Measurements from ENCODE around the gene HMX1.

Gene HMX1

GRCh38 chr4:8894424-8894816 lies 22.8 kb upstream of the HMX1 start:
- H3K36me3 ChIP-seq (ENCODE audit: control insufficient read depth, insufficient read depth, low read length), result no peaks in the 10 kb centered on the region
- H3K9ac ChIP-seq (ENCODE audit: low read length), result no peak overlapping the region
- no peak overlapping the region for H3K4me3 ChIP-seq (ENCODE audit: low read length)
- H3K27me3 ChIP-seq (ENCODE audit: control insufficient read depth, insufficient read depth, low read length), result peaks cover 14% of the 10 kb centered on the region
- no peaks in the 10 kb centered on the region for H3K4me1 ChIP-seq (ENCODE audit: control insufficient read depth, insufficient read depth, low read length)
- H3K27ac ChIP-seq (ENCODE audit: low read depth, low read length), result no peak overlapping the region

- Histone ChIP-seq H3K4me1 (ENCODE audit: control insufficient read depth, insufficient read depth, low read length) (no peaks in the 10 kb centered on the region), H3K9ac (ENCODE audit: low read length) (no peak overlapping the region), H3K27me3 (ENCODE audit: control insufficient read depth, insufficient read depth, low read length) (peaks cover 18% of the 10 kb centered on the region), H3K4me3 (ENCODE audit: low read length) (no peak overlapping the region), H3K27ac (ENCODE audit: low read depth, low read length) (no peak overlapping the region), H3K36me3 (ENCODE audit: control insufficient read depth, insufficient read depth, low read length) (no peaks in the 10 kb centered on the region)
These were observed 22.2 kb upstream of the HMX1 start for GRCh38 chr4:8893624-8894423.

DNA sequence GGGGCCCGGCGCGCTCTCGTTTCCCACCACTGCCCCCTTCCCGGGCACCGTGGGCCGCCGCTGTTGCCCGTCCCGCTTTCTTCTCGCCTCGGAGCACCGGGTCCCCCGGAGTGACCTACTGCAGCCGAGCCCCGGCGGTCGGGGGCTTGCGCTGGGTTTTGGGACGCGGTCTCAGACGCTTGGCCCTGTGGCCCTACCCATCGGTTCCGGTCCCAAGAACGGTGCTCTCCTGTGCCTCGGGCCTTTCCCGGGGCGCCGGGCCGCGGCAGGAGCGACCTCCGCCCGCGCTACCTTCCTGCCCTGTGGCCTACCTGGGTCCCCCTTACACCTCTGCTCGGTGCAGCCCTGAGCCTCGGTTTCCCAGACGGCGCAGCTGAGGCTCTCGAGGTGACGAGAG lies 21.6 kb upstream of the HMX1 start:
- no peak overlapping the region for H3K27ac ChIP-seq (ENCODE audit: low read depth, low read length)
- H3K4me1 ChIP-seq (ENCODE audit: control insufficient read depth, insufficient read depth, low read length), result no peaks in the 10 kb centered on the region
- no peak overlapping the region for H3K4me3 ChIP-seq (ENCODE audit: low read length)
- H3K9ac ChIP-seq (ENCODE audit: low read length), result no peak overlapping the region
- H3K36me3 ChIP-seq (ENCODE audit: control insufficient read depth, insufficient read depth, low read length), result no peaks in the 10 kb centered on the region
- H3K27me3 ChIP-seq (ENCODE audit: control insufficient read depth, insufficient read depth, low read length), result peaks cover 19% of the 10 kb centered on the region

- Histone ChIP-seq H3K9ac (ENCODE audit: low read length) (no peak overlapping the region), H3K27me3 (ENCODE audit: control insufficient read depth, insufficient read depth, low read length) (peaks cover 21% of the 10 kb centered on the region), H3K4me1 (ENCODE audit: control insufficient read depth, insufficient read depth, low read length) (no peaks in the 10 kb centered on the region), H3K27ac (ENCODE audit: low read depth, low read length) (no peak overlapping the region), H3K36me3 (ENCODE audit: control insufficient read depth, insufficient read depth, low read length) (no peaks in the 10 kb centered on the region), H3K4me3 (ENCODE audit: low read length) (no peak overlapping the region)
These were observed 21.1 kb upstream of the HMX1 start for GRCh38 chr4:8892556-8893226.

- Histone ChIP-seq H3K9ac (ENCODE audit: low read length) (no peak overlapping the region), H3K4me3 (ENCODE audit: low read length) (no peak overlapping the region), H3K27me3 (ENCODE audit: control insufficient read depth, insufficient read depth, low read length) (peaks cover 21% of the 10 kb centered on the region), H3K27ac (ENCODE audit: low read depth, low read length) (no peak overlapping the region), H3K4me1 (ENCODE audit: control insufficient read depth, insufficient read depth, low read length) (no peaks in the 10 kb centered on the region), H3K36me3 (ENCODE audit: control insufficient read depth, insufficient read depth, low read length) (no peaks in the 10 kb centered on the region)
These were observed 20.3 kb upstream of the HMX1 start for GRCh38 chr4:8891646-8892555.

DNA sequence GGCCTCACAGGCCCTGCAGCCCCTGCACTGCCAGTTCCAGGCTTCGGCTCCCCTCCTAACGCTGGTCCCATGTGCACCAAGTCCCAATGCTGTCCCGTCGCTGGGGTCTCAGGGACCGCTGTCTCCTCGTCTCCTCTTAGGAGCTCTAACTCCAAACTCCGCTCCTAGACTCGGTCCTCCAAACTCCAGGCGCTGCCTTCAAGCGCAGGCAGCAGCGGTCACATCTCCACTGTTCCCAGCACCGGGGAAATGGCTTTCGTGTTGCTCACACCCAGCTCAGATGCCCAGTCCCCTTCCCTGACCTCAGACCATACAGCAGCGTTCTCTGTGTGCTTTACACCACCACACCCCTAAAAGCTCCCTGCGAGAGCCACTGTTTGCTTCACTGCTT lies 19.6 kb upstream of the HMX1 start:
- no peaks in the 10 kb centered on the region for H3K4me1 ChIP-seq (ENCODE audit: control insufficient read depth, insufficient read depth, low read length)
- H3K27me3 ChIP-seq (ENCODE audit: control insufficient read depth, insufficient read depth, low read length), result peaks cover 21% of the 10 kb centered on the region

DNA sequence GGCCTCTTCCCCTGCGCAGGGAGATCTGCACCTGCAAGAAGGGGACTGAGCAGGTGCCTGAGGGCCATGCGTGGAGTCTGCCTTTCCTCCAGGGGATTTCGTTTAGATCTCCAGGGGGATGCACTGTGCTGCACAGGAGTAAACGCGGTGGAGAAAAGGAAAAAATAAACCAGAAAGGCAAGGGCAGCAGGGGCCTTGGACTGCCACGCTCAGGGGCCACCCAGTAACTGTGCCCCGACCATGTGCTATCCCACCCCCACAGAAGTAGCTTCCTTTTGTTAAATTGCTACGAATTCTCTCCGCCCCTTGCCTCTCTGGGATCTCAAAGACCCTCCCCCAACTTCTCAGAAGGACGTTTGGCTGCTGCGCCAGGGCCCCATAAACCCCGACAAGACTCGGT lies 17.2 kb upstream of the HMX1 start:
- Histone ChIP-seq H3K27me3 (ENCODE audit: control insufficient read depth, insufficient read depth, low read length) (peaks cover 21% of the 10 kb centered on the region), H3K9ac (ENCODE audit: low read length) (no peak overlapping the region), H3K4me3 (ENCODE audit: low read length) (no peak overlapping the region), H3K4me1 (ENCODE audit: control insufficient read depth, insufficient read depth, low read length) (no peaks in the 10 kb centered on the region), H3K36me3 (ENCODE audit: control insufficient read depth, insufficient read depth, low read length) (no peaks in the 10 kb centered on the region), H3K27ac (ENCODE audit: low read depth, low read length) (no peak overlapping the region)

More for the DNA sequence above, 19.6 kb upstream of the HMX1 start:
- Histone ChIP-seq H3K9ac (ENCODE audit: low read length) (no peak overlapping the region), H3K27ac (ENCODE audit: low read depth, low read length) (no peak overlapping the region), H3K4me3 (ENCODE audit: low read length) (no peak overlapping the region), H3K36me3 (ENCODE audit: control insufficient read depth, insufficient read depth, low read length) (no peaks in the 10 kb centered on the region)

GRCh38 chr4:8886612-8887406 lies 15.2 kb upstream of the HMX1 start:
- H3K36me3 ChIP-seq (ENCODE audit: control insufficient read depth, insufficient read depth, low read length), result no peaks in the 10 kb centered on the region
- no peak overlapping the region for H3K9ac ChIP-seq (ENCODE audit: low read length)
- H3K4me1 ChIP-seq (ENCODE audit: control insufficient read depth, insufficient read depth, low read length), result no peaks in the 10 kb centered on the region
- no peak overlapping the region for H3K27ac ChIP-seq (ENCODE audit: low read depth, low read length)
- no peak overlapping the region for H3K4me3 ChIP-seq (ENCODE audit: low read length)
- peaks cover 21% of the 10 kb centered on the region for H3K27me3 ChIP-seq (ENCODE audit: control insufficient read depth, insufficient read depth, low read length)

GRCh38 chr4:8882239-8882638 lies 10.6 kb upstream of the HMX1 start:
- Histone ChIP-seq H3K9ac (ENCODE audit: low read length) (no peak overlapping the region), H3K27me3 (ENCODE audit: control insufficient read depth, insufficient read depth, low read length) (peaks cover 5% of the 10 kb centered on the region), H3K27ac (ENCODE audit: low read depth, low read length) (no peak overlapping the region), H3K36me3 (ENCODE audit: control insufficient read depth, insufficient read depth, low read length) (no peaks in the 10 kb centered on the region), H3K4me1 (ENCODE audit: control insufficient read depth, insufficient read depth, low read length) (no peaks in the 10 kb centered on the region), H3K4me3 (ENCODE audit: low read length) (no peak overlapping the region)

DNA sequence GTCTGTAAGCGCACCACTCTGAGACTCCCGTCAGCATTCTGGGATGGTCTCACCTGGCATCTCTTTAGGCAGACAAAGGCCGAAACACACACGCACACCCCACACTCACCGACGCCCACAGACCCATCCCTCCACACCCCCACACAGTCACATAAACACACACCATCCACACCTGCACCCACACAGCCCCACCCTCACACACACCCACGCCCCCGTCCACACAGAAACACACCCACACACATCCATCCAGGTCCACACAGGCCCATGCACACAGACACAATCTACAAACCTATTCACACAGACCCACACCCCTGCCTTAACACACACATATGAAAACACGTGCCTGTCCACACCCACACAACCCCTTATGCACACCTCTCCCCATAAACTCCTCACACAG lies 9.2 kb upstream of the HMX1 start:
- H3K27me3 ChIP-seq (ENCODE audit: control insufficient read depth, insufficient read depth, low read length), result peaks cover 9% of the 10 kb centered on the region
- no peak overlapping the region for H3K9ac ChIP-seq (ENCODE audit: low read length)

GRCh38 chr4:8879574-8879973 lies 7.9 kb upstream of the HMX1 start:
- Histone ChIP-seq H3K4me3 (ENCODE audit: low read length) (no peak overlapping the region), H3K27me3 (ENCODE audit: control insufficient read depth, insufficient read depth, low read length) (peaks cover 13% of the 10 kb centered on the region), H3K27ac (ENCODE audit: low read depth, low read length) (no peak overlapping the region), H3K9ac (ENCODE audit: low read length) (no peak overlapping the region), H3K4me1 (ENCODE audit: control insufficient read depth, insufficient read depth, low read length) (no peaks in the 10 kb centered on the region), H3K36me3 (ENCODE audit: control insufficient read depth, insufficient read depth, low read length) (no peaks in the 10 kb centered on the region)

More for the DNA sequence above, 9.2 kb upstream of the HMX1 start:
- Histone ChIP-seq H3K4me1 (ENCODE audit: control insufficient read depth, insufficient read depth, low read length) (no peaks in the 10 kb centered on the region), H3K36me3 (ENCODE audit: control insufficient read depth, insufficient read depth, low read length) (no peaks in the 10 kb centered on the region), H3K27ac (ENCODE audit: low read depth, low read length) (no peak overlapping the region), H3K4me3 (ENCODE audit: low read length) (no peak overlapping the region)

GRCh38 chr4:8878421-8878820 lies 6.8 kb upstream of the HMX1 start:
- Histone ChIP-seq H3K4me3 (ENCODE audit: low read length) (no peak overlapping the region), H3K9ac (ENCODE audit: low read length) (no peak overlapping the region), H3K4me1 (ENCODE audit: control insufficient read depth, insufficient read depth, low read length) (no peaks in the 10 kb centered on the region), H3K27ac (ENCODE audit: low read depth, low read length) (no peak overlapping the region), H3K36me3 (ENCODE audit: control insufficient read depth, insufficient read depth, low read length) (no peaks in the 10 kb centered on the region), H3K27me3 (ENCODE audit: control insufficient read depth, insufficient read depth, low read length) (peaks cover 23% of the 10 kb centered on the region)

Data from rectal smooth muscle tissue (tissue), 1 donor.